ENCODE measurements around the gene PRPF39.

- TF ChIP-seq, protein P1, sequence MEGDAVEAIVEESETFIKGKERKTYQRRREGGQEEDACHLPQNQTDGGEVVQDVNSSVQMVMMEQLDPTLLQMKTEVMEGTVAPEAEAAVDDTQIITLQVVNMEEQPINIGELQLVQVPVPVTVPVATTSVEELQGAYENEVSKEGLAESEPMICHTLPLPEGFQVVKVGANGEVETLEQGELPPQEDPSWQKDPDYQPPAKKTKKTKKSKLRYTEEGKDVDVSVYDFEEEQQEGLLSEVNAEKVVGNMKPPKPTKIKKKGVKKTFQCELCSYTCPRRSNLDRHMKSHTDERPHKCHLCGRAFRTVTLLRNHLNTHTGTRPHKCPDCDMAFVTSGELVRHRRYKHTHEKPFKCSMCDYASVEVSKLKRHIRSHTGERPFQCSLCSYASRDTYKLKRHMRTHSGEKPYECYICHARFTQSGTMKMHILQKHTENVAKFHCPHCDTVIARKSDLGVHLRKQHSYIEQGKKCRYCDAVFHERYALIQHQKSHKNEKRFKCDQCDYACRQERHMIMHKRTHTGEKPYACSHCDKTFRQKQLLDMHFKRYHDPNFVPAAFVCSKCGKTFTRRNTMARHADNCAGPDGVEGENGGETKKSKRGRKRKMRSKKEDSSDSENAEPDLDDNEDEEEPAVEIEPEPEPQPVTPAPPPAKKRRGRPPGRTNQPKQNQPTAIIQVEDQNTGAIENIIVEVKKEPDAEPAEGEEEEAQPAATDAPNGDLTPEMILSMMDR (IDR thresholded peaks at IDR 0.05) = no peak
- no peak for TF ChIP-seq POLR2A (IDR thresholded peaks at IDR 0.05)
Measured at GRCh38 chr14:45095143-45095542, 11.2 kb downstream of the PRPF39 start.
